GM23338 (cell line): ENCODE data around the gene PPP1R2. TPM values are rescaled to one million over a fixed set of nuclear protein-coding genes. Genes with fewer than 3 reads are reported as not detected.

Experiments
- ATAC-seq: fragments of 200-7000 bp; cut with Tn5 transposase; 3 replicates; pipeline ENCODE4 v1.9.1; 2020
- DNase-seq: peaks from one replicate; pipeline ENCODE4 v3.0.0-alpha.2; 2015; ENCODE audit warnings: low spot score
- H2AFZ ChIP-seq: fragments of 200-600 bp; sonication (generic); 2 replicates; pipeline ENCODE4 v1.8.0; 2016; ENCODE audit warnings: antibody characterized with exemption, mild to moderate bottlenecking, moderate library complexity
- H3F3A ChIP-seq: fragments of 200-600 bp; sonication (generic); replicated peaks from 2 replicates; pipeline ENCODE4 v1.8.0; 2017; ENCODE audit warnings: antibody characterized with exemption, mixed run types, low read depth
- H3K27ac ChIP-seq: fragments of 200-600 bp; sonication (generic); 2 replicates; pipeline ENCODE4 v1.6.1; 2016; ENCODE audit warnings: low read depth
- H3K27me3 ChIP-seq: fragments of 200-600 bp; sonication (generic); 2 replicates; pipeline ENCODE4 v1.8.0; 2016; ENCODE audit warnings: mild to moderate bottlenecking, mixed run types, moderate library complexity; ENCODE audit not compliant: insufficient read depth
- H3K36me3 ChIP-seq: fragments of 200-600 bp; sonication (generic); 2 replicates; pipeline ENCODE4 v1.8.0; 2016; ENCODE audit warnings: mild to moderate bottlenecking; ENCODE audit not compliant: insufficient read depth
- H3K4me1 ChIP-seq: fragments of 200-600 bp; sonication (generic); 2 replicates; pipeline ENCODE4 v1.8.0; 2016; ENCODE audit warnings: mild to moderate bottlenecking, moderate library complexity; ENCODE audit not compliant: insufficient read depth
- H3K4me2 ChIP-seq: fragments of 200-600 bp; sonication (generic); 2 replicates; pipeline ENCODE4 v1.7.1; 2017; ENCODE audit warnings: mixed run types
- H3K4me3 ChIP-seq: fragments of 200-600 bp; sonication (generic); 2 replicates; pipeline ENCODE4 v1.6.1; 2016; ENCODE audit warnings: mixed run types
- H3K79me2 ChIP-seq: fragments of 200-600 bp; sonication (generic); replicated peaks from 2 replicates; pipeline ENCODE4 v1.8.0; 2017; ENCODE audit warnings: mild to moderate bottlenecking; ENCODE audit not compliant: insufficient read depth
- H3K9me2 ChIP-seq: fragments of 200-600 bp; sonication (generic); 2 replicates; pipeline ENCODE4 v1.8.0; 2017; ENCODE audit not compliant: insufficient read depth
- H4K20me1 ChIP-seq: fragments of 200-600 bp; sonication (generic); replicated peaks from 2 replicates; pipeline ENCODE4 v1.8.0; 2017; ENCODE audit warnings: mild to moderate bottlenecking; ENCODE audit not compliant: insufficient read depth
- H3K27ac Mint-ChIP-seq: 2 replicates; pipeline ENCODE4 v1.8.0; 2020; ENCODE audit warnings: inconsistent platforms, mild to moderate bottlenecking, moderate library complexity, mixed read lengths
- H3K27me3 Mint-ChIP-seq: 3 replicates; pipeline ENCODE4 v1.8.0; 2022; ENCODE audit warnings: low read depth, mild to moderate bottlenecking, moderate library complexity, mixed read lengths, inconsistent platforms; ENCODE audit not compliant: insufficient read depth, poor library complexity
- H3K36me3 Mint-ChIP-seq: 3 replicates; pipeline ENCODE4 v1.8.0; 2021; ENCODE audit warnings: low read depth, mild to moderate bottlenecking, inconsistent platforms, moderate library complexity, mixed read lengths
- H3K4me1 Mint-ChIP-seq: 3 replicates; pipeline ENCODE4 v1.8.0; 2020; ENCODE audit warnings: mild to moderate bottlenecking, inconsistent platforms, mixed read lengths
- H3K4me3 Mint-ChIP-seq: 3 replicates; pipeline ENCODE4 v1.8.0; 2021; ENCODE audit warnings: moderate library complexity, mild to moderate bottlenecking, inconsistent platforms, mixed read lengths
- H3K9me3 Mint-ChIP-seq: 3 replicates; pipeline ENCODE4 v1.8.0; 2020; ENCODE audit warnings: moderate library complexity, mild to moderate bottlenecking, inconsistent platforms, mixed read lengths
- CREB1 ChIP-seq: fragments of 250-450 bp; sonication (Bioruptor Pico); IDR thresholded peaks from 2 replicates; pipeline ENCODE4 v1.5.0; 2020; ENCODE audit warnings: low read depth, mild to moderate bottlenecking, moderate library complexity
- EZH2 ChIP-seq: fragments of 200-600 bp; sonication (generic); IDR thresholded peaks from one replicate; pipeline ENCODE4 v1.8.0; 2017; ENCODE audit warnings: antibody characterized with exemption, mild to moderate bottlenecking, low read depth; ENCODE audit not compliant: unreplicated experiment
- JUNB ChIP-seq: IDR thresholded peaks from one replicate; pipeline ENCODE4 v1.6.1; 2016; ENCODE audit warnings: antibody characterized with exemption; ENCODE audit not compliant: unreplicated experiment
- POLR2AphosphoS5 ChIP-seq: IDR thresholded peaks from 2 replicates; pipeline ENCODE4 v1.6.1; 2016; ENCODE audit warnings: antibody characterized with exemption, low read depth
- ZNF114 ChIP-seq: fragments of 250-450 bp; sonication (Bioruptor Pico); IDR thresholded peaks from 2 replicates; pipeline ENCODE4 v1.5.0; 2020; ENCODE audit warnings: mild to moderate bottlenecking, moderate library complexity
- polyA plus RNA-seq: library from polyadenylated mRNA; unstranded; fragments of >200 nt; fragmentation: Nextera tagmentation; extraction: Ambion mirVana; gene quantifications from 2 replicates; pipeline ENCODE4 v1.2.1, GENCODE V29; 2016
- total RNA-seq: library from RNA; depleted of rRNA; stranded (reverse); fragments of >200 nt; shearing (Covaris generic); gene quantifications from 2 replicates; pipeline ENCODE4 v1.2.3, GENCODE V29; 2014
- TF ChIP-seq, protein P1 (sequence below), 2 experiments: fragments of 200-600 bp in 1 of 2; sonication (generic) in 1 of 2; conservative IDR thresholded peaks; 2 replicates each; pipeline versions ENCODE4 v1.5.1 to v1.6.1; 2016 to 2017; ENCODE audit warnings: antibody characterized with exemption in 2 of 2, low read depth in 2 of 2, mild to moderate bottlenecking in 2 of 2, moderate library complexity in 1 of 2
- TF ChIP-seq, protein P2 (sequence below): IDR thresholded peaks from 2 replicates; pipeline ENCODE4 v1.6.1; 2016; ENCODE audit warnings: antibody characterized with exemption

The PPP1R2 gene
- total and polyA plus RNA-seq, 2 experiments from 2014 or later: 45.9 to 46.8 TPM

DNA sequence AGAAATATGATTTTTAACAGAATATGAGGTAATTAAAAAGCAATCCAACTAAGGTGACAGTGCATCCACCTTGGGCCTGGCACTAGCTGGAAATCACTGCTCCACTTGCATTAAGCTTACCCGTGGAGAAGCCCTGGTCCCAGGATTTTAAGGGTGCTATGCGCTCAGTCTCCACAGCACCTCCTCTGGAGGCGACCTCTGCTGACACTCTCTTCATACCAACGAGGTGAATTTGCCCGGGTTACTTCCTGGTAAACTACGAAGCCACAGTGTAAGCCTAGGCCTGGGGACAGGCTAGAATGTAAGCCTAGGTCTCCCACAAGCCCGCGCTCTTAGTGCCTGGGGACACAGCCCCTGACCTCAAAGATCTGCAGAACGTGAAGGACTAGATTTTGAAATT is 39.8 kb upstream of the PPP1R2 start:
- no peak overlapping the region for H3K27ac Mint-ChIP-seq
- ATAC-seq (peak; percentile 99), DNase-seq (peak; percentile 75)
- TF ChIP-seq, protein P1, sequence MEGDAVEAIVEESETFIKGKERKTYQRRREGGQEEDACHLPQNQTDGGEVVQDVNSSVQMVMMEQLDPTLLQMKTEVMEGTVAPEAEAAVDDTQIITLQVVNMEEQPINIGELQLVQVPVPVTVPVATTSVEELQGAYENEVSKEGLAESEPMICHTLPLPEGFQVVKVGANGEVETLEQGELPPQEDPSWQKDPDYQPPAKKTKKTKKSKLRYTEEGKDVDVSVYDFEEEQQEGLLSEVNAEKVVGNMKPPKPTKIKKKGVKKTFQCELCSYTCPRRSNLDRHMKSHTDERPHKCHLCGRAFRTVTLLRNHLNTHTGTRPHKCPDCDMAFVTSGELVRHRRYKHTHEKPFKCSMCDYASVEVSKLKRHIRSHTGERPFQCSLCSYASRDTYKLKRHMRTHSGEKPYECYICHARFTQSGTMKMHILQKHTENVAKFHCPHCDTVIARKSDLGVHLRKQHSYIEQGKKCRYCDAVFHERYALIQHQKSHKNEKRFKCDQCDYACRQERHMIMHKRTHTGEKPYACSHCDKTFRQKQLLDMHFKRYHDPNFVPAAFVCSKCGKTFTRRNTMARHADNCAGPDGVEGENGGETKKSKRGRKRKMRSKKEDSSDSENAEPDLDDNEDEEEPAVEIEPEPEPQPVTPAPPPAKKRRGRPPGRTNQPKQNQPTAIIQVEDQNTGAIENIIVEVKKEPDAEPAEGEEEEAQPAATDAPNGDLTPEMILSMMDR (conservative IDR thresholded peaks at IDR 0.05; ENCODE audit: low read depth in 2 of 2): peak; percentile 34 to 47
- TF ChIP-seq, protein P2, sequence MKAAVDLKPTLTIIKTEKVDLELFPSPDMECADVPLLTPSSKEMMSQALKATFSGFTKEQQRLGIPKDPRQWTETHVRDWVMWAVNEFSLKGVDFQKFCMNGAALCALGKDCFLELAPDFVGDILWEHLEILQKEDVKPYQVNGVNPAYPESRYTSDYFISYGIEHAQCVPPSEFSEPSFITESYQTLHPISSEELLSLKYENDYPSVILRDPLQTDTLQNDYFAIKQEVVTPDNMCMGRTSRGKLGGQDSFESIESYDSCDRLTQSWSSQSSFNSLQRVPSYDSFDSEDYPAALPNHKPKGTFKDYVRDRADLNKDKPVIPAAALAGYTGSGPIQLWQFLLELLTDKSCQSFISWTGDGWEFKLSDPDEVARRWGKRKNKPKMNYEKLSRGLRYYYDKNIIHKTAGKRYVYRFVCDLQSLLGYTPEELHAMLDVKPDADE: peak; percentile 26; the same call in 1 of the 2 replicates
- TF ChIP-seq EZH2 (no peak), POLR2AphosphoS5 (no peak)
- Histone ChIP-seq H4K20me1 (no peaks in the 10 kb centered on the region), H3K9me2 (no peaks in the 10 kb centered on the region), H3K79me2 (no peaks in the 10 kb centered on the region), H3K27me3 (no peaks in the 10 kb centered on the region), H2AFZ (no peak overlapping the region; the same call in 1 of the 2 replicates), H3K4me2 (no peak overlapping the region), H3F3A (no peaks in the 10 kb centered on the region), H3K4me1 (no peaks in the 10 kb centered on the region), H3K4me3 (no peak overlapping the region), H3K36me3 (no peaks in the 10 kb centered on the region), H3K27ac (no peak overlapping the region)
- no peaks in the 10 kb centered on the region for H3K9me3 Mint-ChIP-seq
- H3K27me3 Mint-ChIP-seq: peaks cover 8% of the 10 kb centered on the region
- H3K4me3 Mint-ChIP-seq: no peak overlapping the region
- no peaks in the 10 kb centered on the region for H3K36me3 Mint-ChIP-seq
- peaks cover 3% of the 10 kb centered on the region; the same call in 2 of the 3 replicates for H3K4me1 Mint-ChIP-seq

DNA sequence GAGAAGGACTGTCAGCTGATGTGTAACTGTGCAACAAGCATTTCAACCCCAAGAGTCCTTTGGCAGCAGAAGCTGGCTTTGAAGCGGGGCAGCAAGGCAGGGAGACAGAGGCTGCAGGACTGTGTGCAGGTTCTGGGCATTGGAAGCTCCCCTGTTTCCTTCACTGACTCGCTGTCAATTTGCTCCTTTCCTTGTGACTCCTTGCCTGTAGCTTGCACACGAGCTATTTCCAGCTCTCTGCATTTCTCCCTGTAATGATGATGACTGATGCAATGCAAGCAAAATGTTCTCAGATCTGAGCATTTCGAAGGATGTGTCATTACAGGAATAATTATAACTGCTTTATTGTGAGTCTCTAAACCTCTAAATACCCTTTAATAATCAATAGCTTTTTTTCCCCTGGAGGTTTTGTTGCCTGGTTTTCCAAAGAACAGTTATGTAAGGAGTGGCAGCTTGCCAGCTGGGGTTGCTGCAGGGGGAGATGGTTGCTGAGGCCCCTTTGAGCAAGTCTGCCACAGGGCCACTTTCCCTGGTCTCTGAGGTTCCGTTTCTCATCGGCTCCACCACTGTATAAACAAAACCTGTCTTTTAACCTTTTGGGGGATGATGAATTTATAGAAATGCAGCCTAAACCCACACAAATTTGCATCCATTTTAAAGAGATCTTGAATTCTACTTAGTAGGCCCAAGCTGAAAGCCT is 37.8 kb upstream of the PPP1R2 start:
- Mint-ChIP-seq H3K4me3 (no peak overlapping the region), H3K4me1 (peaks cover 3% of the 10 kb centered on the region; the same call in 2 of the 3 replicates), H3K27ac (no peak overlapping the region), H3K27me3 (peaks cover 7% of the 10 kb centered on the region), H3K36me3 (no peaks in the 10 kb centered on the region), H3K9me3 (no peaks in the 10 kb centered on the region)
- Histone ChIP-seq H3K4me1 (no peaks in the 10 kb centered on the region), H2AFZ (no peak overlapping the region), H3K4me2 (no peak overlapping the region), H3K36me3 (no peaks in the 10 kb centered on the region), H3K9me2 (no peaks in the 10 kb centered on the region), H3K79me2 (no peaks in the 10 kb centered on the region), H3K4me3 (no peak overlapping the region), H3F3A (no peaks in the 10 kb centered on the region), H4K20me1 (no peaks in the 10 kb centered on the region), H3K27me3 (no peaks in the 10 kb centered on the region), H3K27ac (no peak overlapping the region)
- no peak for ATAC-seq
- no peak for DNase-seq
- TF ChIP-seq POLR2AphosphoS5 (no peak), CREB1 (CRISPR knock-in tag) (no peak), EZH2 (no peak), JUNB (no peak), ZNF114 (CRISPR knock-in tag) (no peak)
- TF ChIP-seq, protein P1 (conservative IDR thresholded peaks at IDR 0.05; ENCODE audit: low read depth in 2 of 2): no peak
- TF ChIP-seq, protein P2: no peak
